Activated gamma-delta T cell treated with Interleukin-2 at 50 U/mL for 16 hours (primary cell): ENCODE results near the gene TMLHE.
"Not testable (repeated sequence)": the region's sequence is repeated elsewhere in the genome, so short reads cannot be mapped to it uniquely, and the experiment has no call there.

Source experiments
- DNase-seq: peaks from one replicate; pipeline ENCODE4 v3.0.0-alpha.2; 2020

Gene TMLHE, protein sequence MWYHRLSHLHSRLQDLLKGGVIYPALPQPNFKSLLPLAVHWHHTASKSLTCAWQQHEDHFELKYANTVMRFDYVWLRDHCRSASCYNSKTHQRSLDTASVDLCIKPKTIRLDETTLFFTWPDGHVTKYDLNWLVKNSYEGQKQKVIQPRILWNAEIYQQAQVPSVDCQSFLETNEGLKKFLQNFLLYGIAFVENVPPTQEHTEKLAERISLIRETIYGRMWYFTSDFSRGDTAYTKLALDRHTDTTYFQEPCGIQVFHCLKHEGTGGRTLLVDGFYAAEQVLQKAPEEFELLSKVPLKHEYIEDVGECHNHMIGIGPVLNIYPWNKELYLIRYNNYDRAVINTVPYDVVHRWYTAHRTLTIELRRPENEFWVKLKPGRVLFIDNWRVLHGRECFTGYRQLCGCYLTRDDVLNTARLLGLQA

DNA sequence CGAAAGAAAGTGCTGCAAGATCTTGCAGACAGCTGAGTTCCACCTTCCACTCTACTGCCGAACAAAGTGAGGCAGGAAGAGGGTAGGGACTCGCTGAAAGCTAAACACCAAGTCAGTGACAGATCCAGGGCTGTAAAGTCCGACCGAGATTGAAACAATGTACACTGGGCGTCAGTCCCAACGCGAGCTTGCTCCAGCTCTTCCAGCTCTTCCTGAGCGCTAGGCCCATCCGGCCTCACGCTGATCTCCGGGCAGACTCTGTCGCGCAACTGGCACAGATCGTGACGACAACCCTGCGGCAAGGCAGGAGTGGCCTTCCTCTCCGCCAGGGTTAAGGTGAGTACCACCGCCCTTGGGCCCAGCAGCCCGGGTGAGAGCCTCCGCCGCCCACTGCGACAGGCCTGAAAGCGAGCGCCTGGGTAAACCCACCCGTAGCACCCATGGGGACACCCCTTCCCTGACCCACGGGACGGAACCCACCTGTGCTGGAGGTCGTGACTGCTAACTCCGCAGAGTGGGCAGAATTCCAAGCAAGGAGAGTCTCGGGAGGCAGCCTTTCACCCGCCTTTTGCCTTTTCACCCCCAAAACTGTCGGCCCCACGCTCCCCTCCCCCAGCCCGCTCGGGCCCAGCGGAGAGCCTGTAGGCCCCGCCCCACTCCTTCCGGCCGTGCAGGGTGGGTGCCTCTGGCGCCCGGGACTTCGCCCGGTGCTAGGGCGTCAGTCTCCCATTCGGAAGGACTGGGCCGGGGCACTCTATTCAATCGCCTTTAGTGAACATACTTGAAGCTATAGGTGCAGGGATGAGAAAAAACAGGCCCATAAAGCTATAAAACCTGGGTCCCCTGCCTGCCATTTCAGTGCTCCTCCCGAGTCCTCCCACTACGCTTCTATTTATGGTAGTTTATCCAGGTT, at the start of gene TMLHE, which contains the start of gene SPRY3:
Gene TMLHE (minus strand): TSS at position 641 of the 913 bp plus-strand sequence. CDS start 67,676 bp downstream, outside the sequence.
Gene SPRY3 (plus strand): TSS at position 275 of the 913 bp plus-strand sequence.
- peak; percentile 48 for DNase-seq

DNA sequence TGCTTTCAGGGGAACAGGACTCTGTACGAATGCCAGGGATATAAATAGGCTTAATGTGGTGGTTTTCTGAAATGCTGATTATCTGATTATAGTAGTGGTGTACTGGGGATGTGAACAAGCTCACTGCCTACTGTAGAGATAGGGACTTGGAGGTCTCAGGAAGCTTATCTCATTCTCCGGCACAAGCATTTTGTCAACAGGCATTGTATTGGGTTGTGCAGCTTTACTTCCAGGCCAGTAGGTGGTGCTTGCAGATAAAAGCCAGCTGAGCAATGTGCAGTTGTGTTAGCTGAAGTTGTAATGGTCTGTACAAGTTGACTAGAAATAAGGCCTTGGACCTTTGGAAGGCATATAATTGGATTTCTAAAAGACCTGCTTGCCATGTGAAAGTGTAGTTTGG, 49.5 kb upstream of the TMLHE start:
- no peak for DNase-seq

DNA sequence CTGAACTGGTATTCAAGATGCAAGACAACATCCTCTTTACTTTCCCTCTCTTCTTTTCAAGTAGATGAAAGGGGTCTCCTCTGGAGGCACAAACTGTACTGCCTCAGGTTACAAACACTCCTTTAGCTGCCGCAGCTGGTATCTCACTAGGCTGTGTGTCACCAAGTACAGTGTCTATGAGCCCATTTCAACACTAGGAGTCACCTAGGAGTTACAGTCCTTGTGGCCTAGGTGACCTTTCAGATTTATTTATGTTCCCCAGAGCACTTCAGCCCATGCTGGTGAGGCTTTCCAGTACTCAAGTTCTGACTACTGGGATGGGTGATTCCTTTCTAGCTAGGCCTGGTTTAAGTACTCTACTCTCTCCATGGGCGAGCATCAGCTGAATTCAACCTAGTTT, 32.4 kb upstream of the TMLHE start:
- DNase-seq, result no peak

DNA sequence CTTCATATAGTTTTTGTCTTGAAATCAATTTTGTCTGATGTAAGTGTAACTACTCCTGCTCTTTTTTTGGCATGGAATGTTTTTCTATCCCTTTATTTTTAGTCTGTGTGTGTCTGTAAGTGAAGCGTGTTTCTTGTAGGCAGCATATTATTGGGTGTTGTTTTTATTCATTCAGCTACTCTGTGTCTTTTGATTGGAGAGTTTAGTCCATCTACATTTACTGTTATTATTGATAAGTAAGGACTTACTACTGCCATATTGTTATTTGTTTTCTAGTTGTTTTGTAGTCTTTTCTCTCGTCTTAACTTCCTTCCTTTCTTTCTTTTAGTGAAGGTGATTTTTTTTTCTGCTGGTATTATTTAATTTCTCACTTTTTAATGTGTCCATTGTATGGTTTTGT, 30.5 kb upstream of the TMLHE start:
- no peak for DNase-seq

DNA sequence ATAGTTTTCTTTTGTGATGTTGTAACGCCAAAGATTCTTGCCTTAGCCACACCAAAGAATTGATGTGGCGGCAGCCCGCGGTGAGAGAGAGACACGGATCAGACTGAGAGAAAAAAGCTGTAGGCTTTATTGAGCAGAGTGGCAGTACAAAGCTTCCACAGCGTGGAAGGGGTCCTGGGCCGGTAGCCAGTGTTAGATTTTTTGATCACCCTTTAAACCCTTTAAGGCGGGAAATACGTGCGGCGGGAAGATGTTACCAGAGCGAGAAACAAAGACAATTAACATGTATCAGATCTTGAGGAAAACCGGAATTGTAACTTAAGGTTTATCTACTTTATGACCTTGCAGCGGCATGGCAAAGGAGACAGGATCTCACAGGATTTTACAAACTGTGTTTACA, 28.6 kb upstream of the TMLHE start:
- DNase-seq, result not testable (repeated sequence)

DNA sequence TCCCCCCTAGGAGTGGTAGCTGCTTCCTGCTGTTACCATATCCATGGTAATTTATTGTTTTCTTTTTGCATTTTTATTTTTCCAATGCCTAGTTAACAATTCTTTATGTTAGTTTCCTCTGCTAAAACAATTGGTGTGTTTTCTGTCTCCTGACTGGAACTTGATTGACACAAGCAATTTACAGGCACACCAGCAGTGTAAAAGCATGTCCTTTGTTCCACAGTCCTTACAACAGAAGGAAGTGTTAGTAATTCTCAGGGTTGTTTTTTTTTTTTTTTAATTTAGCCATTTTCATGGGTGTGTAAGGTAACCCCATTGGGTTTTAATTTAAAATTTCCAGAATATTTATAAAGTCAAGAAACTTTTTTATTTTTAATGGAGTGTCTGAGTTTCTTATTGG, 25.0 kb upstream of the TMLHE start:
- DNase-seq, result no peak

DNA sequence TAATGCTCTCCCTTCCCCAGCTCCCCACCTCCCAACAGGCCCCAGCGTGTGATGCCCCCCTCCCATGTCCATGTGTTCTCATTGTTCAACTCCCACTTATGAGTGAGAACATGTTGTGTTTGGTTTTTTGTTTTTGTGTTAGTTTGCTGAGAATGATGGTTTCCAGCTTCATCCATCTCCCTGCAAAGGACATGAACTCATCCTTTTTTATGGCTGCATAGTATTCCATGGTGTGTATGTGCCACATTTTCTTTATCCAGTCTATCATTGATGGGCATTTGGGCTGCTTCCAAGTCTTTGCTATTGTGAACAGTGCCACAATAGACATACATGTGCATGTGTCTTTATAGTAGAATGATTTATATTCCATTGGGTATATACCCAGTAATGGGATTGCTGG, 22.3 kb upstream of the TMLHE start:
- not testable (repeated sequence) for DNase-seq

DNA sequence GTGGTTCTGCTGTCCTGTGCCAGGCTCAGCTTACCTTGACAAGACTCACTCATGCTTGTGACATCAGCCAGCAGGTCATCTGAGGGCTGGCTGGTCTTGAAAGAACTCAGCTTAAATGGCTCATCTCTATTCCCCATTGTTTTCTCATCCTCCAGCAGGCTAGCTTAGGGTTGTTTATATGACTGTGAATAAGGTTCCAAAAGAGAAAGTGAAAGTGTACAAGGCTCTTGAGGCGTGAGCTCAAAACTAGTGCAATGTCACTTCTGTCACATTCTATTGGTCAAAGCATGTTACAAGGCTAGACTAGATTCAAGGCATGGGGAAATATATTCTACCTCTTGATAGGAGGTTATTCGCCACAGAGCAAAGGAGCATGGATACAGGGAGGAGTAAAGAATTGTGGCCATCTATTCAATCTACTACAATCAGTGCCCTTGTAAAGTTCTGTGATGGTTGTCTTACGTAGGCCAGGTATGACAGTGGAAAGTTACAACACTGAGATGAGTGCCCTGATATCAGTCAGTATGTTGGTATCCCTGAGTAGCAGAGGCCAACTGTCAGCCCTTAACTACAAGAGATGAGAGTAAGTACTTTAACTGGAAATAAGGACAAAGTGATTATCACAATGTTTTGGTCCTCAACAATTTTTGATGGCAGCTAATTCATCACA, 19.8 kb upstream of the TMLHE start:
- no peak for DNase-seq

DNA sequence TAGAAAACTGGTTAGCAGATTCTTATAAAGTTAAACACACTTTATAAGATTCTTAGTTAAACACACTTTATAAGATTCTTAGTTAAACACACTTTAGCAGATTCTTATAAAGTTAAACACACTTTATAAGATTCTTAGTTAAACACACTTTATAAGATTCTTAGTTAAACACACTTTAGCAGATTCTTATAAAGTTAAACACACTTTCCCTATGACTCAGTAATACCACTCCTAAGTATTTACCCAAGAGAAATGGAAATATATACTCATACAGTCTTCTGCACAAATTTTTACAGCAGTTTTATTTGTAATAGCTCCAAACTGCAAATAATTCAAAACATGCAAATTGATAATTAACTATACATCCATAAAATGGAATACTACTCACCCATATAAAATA, 7.4 kb upstream of the TMLHE start:
- DNase-seq, result not testable (repeated sequence)

DNA sequence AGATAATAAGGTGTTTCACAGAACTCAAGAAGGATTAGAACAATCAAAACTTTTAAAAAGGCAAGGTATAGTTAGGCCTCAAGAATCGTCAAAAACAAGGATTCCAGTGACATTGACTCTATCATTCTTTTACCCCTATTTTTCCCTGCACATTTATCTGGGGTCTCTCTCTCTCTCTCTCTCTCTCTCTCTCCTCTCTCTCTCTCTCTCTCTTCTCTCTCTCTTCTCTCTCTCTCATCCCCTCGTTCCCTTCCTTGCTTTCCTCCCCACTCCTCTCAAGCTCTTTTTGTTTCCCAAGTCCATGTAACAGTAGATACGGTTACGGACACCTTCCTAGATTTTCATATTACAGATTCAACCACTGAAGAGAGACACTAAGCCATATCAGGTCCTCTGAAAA, 3.2 kb upstream of the TMLHE start:
- DNase-seq, result no peak

DNA sequence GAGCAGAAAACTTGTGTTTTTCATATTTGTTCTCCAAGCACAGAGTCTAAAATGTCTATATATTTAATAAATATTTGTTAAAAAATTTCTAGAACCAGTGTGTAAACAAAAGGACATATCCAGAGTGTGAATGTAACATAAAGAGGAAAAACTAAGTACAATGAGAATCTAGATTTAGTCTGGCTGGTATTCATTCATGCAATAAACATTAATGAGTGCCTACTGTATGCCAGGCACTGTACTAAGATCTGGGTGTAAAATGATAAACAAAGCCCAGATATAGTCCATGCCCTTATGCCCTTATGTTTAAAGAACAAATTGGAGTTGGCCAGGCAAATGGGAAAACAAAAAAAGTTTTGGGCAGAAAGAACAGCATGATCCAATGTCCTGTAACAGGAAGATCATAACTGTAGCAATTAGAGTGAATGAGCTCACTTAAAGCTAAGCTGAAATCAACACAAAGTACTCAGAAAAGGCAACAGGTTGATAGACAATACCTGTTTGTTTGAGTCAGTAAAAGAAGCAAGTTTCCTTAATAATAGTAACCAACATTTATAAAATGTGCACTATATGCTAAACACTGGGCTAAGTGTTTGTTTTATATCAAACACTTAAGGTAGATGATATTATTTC, 1.3 kb upstream of the TMLHE start:
- no peak for DNase-seq

DNA sequence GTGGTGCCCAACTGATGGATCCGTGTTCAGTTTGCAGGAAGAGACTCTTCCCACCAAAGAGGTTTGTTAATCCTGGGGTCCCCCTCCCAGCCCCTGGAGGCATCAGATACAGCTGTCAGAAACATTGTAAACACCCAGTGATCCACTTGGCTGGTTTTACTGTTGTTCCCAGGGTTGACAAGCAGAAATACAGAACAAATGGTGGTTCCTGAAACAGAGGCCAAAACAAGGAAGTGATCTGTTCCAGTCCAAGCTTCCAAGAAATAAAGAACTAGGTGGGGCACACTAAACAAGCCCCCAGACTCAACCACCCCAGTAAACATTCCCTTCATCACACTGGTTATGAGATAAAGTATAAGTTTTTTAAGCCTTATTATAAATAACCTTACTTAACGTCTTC, 1.4 kb downstream of the TMLHE start:
- no peak for DNase-seq

DNA sequence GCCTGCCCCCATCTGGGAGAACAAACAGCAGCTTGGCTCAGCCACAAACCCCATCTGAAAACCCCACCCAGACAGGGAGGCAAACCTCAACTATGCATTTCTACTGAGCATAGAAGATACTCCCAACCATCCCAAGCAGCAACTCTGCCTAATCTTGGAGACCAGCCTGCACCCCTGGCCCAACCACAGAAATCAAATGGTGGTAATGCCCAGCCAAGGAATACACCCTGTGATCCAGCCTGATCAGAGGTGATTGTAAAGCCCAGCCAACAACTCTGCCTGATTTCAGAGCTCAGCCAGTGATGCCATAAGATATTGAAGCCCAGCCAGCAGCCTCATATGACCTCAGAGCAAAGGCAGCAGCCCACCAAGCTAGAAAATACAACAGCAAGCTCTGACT, 19.8 kb downstream of the TMLHE start:
- no peak for DNase-seq

DNA sequence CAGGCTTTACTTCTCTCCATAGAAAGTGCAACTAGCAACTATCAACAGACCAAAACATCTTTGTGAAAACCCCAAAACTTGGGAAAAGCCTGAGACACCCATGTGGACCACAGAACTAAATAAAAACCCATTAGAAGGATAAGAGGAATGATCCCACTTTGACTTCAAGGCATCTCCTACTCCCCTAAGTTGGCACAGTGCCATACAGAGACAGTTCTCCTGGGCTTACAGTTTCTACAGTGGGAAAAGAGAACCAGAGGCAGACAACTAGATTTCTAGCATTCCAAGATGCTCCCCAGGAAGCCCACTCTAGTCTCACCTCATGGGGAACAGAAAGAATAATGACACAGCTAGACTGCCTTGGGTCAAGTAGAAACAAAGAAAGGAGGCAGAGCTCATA, 20.4 kb downstream of the TMLHE start:
- no peak for DNase-seq

DNA sequence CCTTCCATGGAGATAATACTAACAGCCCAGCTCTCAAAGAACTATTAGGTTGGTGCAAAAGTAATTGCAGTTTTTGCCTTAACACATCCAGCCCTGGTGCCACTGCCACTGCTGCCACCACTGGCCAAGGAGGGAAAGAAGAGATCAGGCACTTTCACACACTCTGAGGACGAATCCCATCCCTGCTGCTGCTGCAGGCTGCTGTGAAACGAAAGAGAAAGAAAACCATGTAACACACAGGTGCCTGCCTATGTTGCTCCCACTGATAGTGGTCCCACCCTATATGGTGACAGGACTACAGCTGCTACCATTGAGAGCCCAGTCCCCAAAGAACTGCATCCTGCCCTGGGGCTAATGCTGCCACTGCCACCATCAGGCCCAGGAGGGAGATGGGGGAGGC, 35.1 kb downstream of the TMLHE start:
- DNase-seq, result no peak

DNA sequence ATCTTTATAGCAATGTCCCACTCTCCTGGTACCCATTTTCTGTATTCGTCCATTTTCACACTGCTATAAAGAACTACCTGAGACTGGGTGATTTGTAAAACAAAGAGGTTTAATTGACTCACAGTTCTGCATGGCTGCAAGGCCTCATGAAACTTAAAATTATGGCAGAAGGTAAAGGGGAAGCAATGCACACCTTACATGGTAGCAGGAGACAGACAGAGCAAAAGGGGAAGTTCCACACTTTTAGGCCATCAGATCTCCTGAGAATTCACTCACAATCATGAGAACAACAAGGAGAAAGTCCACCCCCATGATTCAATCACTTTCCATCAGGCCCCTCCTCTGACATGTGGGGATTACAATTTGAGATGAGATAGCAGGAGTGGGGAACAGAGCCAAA, 49.7 kb downstream of the TMLHE start:
- no peak for DNase-seq

DNA sequence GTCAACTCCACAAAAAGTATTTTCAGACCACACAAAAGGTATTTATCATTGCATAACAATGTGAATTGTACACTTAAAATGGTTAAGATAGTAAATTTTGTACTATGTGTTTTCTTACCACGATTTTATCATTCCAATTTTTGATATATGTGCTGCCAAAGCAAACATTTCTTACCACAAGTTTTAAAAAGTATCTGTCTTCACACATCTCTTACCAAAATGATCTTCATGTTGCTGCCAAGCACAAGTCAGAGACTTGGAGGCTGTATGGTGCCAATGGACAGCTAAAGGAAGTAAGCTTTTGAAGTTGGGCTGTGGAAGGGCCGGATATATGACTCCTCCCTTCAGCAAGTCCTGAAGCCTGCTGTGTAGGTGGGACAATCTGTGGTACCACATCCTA, 67.9 kb downstream of the TMLHE start:
- no peak for DNase-seq

DNA sequence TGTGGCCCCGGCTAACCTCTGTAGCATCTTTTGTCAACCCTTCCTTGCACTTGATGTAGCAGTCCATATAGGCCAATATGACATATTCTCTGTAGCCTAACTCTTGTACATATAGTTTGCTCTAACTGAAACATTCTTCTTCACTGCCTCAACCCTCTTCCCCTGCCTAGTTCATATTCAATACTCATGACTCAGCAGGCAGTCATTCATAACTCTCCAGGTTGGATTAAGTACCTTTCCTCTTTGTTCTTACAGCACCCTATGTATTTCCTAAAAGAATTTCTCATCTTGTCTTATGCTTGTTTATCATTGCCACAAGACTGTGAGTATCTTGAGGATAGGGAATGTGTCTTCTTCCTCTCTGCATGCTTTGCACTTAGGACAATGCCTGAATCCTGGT, 76.9 kb downstream of the TMLHE start:
- no peak for DNase-seq

DNA sequence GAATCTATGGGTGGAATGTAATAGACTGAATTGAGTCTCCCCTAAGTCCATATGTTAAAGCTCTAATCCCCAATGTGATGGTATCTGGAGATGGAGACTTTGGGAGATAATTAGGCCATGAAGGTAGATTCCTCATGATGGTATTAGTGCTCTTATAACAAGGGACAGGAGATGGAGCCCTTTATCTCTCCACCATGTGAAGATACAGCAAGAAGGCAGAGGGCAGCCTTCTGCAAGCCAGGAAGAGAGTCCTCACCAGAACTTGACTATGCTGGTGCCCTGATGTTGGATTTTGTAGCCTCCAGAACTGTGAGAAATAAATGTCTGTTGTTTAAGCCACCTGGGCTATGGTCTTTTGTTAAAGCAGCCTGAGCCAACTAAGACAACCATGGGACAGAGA, 78.0 kb downstream of the TMLHE start:
- no peak for DNase-seq

DNA sequence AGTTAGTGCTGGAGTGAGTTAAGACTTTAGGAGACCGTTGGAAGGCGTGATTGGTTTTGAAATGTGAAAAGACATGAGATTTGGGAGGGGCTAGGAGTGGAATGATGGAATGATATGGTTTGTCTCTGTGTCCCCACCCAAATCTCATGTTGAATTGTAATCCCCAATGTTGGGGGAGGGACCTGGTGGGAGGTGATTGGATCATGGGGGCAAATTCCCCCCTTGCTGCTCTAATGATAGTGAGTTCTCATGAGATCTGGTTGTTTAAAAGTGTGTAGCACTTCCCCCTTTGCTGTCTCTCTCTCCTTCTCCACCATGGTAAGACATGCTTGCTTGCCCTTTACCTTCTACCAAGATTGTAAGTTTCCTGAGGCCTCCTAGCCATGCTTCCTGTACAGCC, 85.7 kb downstream of the TMLHE start:
- not testable (repeated sequence) for DNase-seq

DNA sequence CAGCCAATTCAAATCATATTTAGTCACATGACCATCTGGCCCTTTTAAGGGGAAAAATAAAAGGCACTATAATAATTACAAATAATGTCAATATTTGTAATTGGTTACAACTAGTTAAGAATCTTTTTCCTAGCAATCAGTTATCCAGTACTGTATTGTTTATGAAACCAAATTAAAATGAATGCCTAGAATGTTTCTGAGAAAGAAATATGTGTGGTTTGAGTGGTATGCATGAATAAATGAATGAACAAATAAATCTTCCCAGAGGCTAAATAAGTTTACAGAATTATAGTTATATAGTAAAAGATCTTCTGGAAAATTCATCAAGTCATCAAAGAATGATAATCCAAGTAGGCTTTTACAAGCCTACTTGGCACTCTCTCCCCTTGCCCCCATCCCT, 98.5 kb downstream of the TMLHE start:
- no peak for DNase-seq

DNA sequence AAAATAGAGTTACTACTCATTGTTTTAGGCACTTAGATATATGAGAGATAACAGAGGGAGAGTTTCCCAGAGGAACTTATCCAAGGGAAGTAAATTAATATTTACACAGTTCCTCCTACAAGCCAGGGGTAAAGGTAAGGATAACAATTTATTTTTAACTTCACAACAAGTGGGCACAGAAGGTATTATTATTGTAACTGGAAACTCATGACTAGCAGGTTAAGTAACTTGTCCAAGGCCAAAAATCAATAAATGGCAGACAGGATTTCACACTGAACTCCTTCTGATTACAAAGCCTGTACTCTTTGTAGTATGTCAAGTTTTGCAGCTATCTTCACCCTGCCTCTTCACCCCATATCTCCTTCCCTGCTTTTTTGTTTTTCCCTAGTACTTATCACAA, 107.5 kb downstream of the TMLHE start:
- DNase-seq, result no peak

DNA sequence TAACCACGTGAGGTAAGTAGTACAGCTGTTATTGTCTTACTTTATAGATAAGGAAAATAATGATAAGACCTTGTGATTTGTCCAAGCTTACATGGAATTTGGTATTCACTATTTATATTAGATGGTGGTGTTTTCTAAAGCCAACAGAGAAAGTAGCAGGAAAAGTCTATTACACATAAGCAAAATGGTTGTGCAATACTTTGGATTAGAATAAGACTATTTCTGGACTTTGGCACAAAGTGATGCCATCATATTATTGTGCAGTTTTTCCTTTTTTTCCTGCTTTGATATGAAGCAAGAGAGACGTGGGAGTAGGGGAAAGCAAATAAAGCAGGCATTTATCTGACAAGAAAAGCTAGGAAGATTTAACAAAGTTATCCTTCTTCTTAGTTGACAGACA, 117.6 kb downstream of the TMLHE start:
- not testable (repeated sequence) for DNase-seq
